ENCODE results near the gene TCTN3. TPM values are rescaled to one million over a fixed set of nuclear protein-coding genes. Genes with fewer than 3 reads are reported as not detected.

The TCTN3 gene
- total and polyA plus RNA-seq, 4 donors: 15.1 to 18.3 (median 17.3) TPM

DNA sequence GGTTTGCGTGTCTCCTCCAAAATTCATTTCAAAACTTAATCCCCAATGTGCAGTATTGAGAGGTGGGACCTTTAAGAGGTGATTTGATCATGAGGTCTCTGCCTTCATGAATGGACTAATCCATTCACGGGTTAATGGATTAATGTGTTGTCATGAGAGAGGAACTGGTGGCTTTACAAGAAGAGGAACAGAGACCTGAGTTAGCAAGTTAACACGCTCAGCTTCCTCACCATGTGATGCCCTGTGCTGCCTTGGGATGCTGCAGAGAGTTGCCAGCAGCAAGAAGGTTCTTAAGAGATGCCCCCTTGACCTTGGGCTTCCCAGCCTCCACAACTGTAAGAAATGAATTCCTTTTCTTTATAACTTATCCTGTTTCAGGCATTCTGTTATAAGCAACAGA, 3.7 kb upstream of the TCTN3 start:
- Histone ChIP-seq H3K9me3 (ENCODE audit: control insufficient read depth in 4 of 4, low read length in 3 of 4) (no peaks in the 10 kb centered on the region), H3K27ac (ENCODE audit: low read depth in 1 of 2, low read length in 2 of 2) (no peak overlapping the region), H3K36me3 (ENCODE audit: control insufficient read depth in 4 of 4, insufficient read depth in 3 of 4, low read depth in 1 of 4, low read length in 3 of 4) (no peaks in the 10 kb centered on the region), H3K4me3 (ENCODE audit: low read depth in 1 of 3, low read length in 3 of 3) (no peak overlapping the region), H3K4me1 (ENCODE audit: control insufficient read depth in 4 of 4, insufficient read depth in 4 of 4, low read length in 3 of 4) (peaks cover 0 to 11% (median 8%) of the 10 kb centered on the region in 4 donors), H3K9ac (ENCODE audit: low read depth in 1 of 2, low read length in 2 of 2) (no peak overlapping the region), H3K27me3 (ENCODE audit: control insufficient read depth in 4 of 4, insufficient read depth in 4 of 4, low read length in 3 of 4) (no peaks in the 10 kb centered on the region)
- 69% methylated on average over 3 of the region's 3 CpGs for WGBS
- no peak for DNase-seq (ENCODE audit: low spot score)
- TF ChIP-seq ATF3 (IDR thresholded peaks at IDR 0.05): no peak
- TF ChIP-seq NR2F2 (IDR thresholded peaks at IDR 0.05): no peak
- TF ChIP-seq, protein P1, sequence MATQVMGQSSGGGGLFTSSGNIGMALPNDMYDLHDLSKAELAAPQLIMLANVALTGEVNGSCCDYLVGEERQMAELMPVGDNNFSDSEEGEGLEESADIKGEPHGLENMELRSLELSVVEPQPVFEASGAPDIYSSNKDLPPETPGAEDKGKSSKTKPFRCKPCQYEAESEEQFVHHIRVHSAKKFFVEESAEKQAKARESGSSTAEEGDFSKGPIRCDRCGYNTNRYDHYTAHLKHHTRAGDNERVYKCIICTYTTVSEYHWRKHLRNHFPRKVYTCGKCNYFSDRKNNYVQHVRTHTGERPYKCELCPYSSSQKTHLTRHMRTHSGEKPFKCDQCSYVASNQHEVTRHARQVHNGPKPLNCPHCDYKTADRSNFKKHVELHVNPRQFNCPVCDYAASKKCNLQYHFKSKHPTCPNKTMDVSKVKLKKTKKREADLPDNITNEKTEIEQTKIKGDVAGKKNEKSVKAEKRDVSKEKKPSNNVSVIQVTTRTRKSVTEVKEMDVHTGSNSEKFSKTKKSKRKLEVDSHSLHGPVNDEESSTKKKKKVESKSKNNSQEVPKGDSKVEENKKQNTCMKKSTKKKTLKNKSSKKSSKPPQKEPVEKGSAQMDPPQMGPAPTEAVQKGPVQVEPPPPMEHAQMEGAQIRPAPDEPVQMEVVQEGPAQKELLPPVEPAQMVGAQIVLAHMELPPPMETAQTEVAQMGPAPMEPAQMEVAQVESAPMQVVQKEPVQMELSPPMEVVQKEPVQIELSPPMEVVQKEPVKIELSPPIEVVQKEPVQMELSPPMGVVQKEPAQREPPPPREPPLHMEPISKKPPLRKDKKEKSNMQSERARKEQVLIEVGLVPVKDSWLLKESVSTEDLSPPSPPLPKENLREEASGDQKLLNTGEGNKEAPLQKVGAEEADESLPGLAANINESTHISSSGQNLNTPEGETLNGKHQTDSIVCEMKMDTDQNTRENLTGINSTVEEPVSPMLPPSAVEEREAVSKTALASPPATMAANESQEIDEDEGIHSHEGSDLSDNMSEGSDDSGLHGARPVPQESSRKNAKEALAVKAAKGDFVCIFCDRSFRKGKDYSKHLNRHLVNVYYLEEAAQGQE (IDR thresholded peaks at IDR 0.05): no peak
- no peak for TF ChIP-seq TAF1 (conservative IDR thresholded peaks at IDR 0.05)
- TF ChIP-seq RXRA (IDR thresholded peaks at IDR 0.05): no peak
- no peak for TF ChIP-seq YY1 (IDR thresholded peaks at IDR 0.05)
- no peak for TF ChIP-seq FOXA1 (IDR thresholded peaks at IDR 0.05)
- no peak for TF ChIP-seq EGR1 (IDR thresholded peaks at IDR 0.05; ENCODE audit: low read depth in 2 of 2)

DNA sequence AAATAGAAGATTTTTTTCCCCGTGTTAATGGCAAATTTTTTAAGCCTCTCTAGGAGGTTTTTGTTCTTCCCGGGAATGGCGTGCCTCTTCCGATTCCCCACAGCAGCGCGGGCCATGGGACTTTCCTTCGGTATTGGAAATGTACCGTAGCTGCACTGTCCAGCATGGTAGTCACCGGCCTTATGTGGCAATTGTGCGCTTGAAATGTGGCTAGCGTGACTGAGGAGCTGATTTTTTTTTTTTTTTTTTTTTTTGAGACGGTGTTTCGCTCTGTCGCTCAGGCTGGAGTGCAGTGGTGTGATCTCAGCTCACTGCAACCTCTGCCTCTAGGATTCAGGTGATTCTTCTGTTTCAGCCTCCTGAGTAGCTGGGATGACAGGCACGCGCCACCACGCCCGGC, 938 bp upstream of the TCTN3 start:
- Histone ChIP-seq H3K4me1 (ENCODE audit: control insufficient read depth in 4 of 4, insufficient read depth in 4 of 4, low read length in 3 of 4) (peaks cover 3 to 15% (median 8%) of the 10 kb centered on the region in 4 donors), H3K9ac (ENCODE audit: low read depth in 1 of 2, low read length in 2 of 2) (no peak overlapping the region), H3K27ac (ENCODE audit: low read depth in 1 of 2, low read length in 2 of 2) (no peak overlapping the region), H3K9me3 (ENCODE audit: control insufficient read depth in 4 of 4, low read length in 3 of 4) (no peaks in the 10 kb centered on the region), H3K36me3 (ENCODE audit: control insufficient read depth in 4 of 4, insufficient read depth in 3 of 4, low read depth in 1 of 4, low read length in 3 of 4) (peaks cover 0 to 9% (median 1%) of the 10 kb centered on the region in 4 donors), H3K4me3 (ENCODE audit: low read depth in 1 of 3, low read length in 3 of 3) (no peak overlapping the region), H3K27me3 (ENCODE audit: control insufficient read depth in 4 of 4, insufficient read depth in 4 of 4, low read length in 3 of 4) (no peaks in the 10 kb centered on the region)
- no peak for DNase-seq (ENCODE audit: low spot score)
- no peak for TF ChIP-seq GABPA (IDR thresholded peaks at IDR 0.05 in 1 of 2, conservative IDR thresholded peaks at IDR 0.05 in 1 of 2)
- no peak for TF ChIP-seq HNF4G (IDR thresholded peaks at IDR 0.05)
- no peak for TF ChIP-seq FOXA1 (IDR thresholded peaks at IDR 0.05)
- no peak for TF ChIP-seq SP1 (IDR thresholded peaks at IDR 0.05)
- no peak for TF ChIP-seq YY1 (IDR thresholded peaks at IDR 0.05)
- no peak for TF ChIP-seq FOXA2 (IDR thresholded peaks at IDR 0.05)
- no peak for TF ChIP-seq RXRA (IDR thresholded peaks at IDR 0.05)
- no peak for TF ChIP-seq EGR1 (IDR thresholded peaks at IDR 0.05; ENCODE audit: low read depth in 2 of 2)
- TF ChIP-seq ATF3 (IDR thresholded peaks at IDR 0.05): no peak
- TF ChIP-seq ZBTB33 (IDR thresholded peaks at IDR 0.05): no peak
- TF ChIP-seq HNF4A (conservative IDR thresholded peaks at IDR 0.05): no peak
- TF ChIP-seq, protein P1 (IDR thresholded peaks at IDR 0.05): no peak
- no peak for TF ChIP-seq NR2F2 (IDR thresholded peaks at IDR 0.05)
- TF ChIP-seq, protein P2, sequence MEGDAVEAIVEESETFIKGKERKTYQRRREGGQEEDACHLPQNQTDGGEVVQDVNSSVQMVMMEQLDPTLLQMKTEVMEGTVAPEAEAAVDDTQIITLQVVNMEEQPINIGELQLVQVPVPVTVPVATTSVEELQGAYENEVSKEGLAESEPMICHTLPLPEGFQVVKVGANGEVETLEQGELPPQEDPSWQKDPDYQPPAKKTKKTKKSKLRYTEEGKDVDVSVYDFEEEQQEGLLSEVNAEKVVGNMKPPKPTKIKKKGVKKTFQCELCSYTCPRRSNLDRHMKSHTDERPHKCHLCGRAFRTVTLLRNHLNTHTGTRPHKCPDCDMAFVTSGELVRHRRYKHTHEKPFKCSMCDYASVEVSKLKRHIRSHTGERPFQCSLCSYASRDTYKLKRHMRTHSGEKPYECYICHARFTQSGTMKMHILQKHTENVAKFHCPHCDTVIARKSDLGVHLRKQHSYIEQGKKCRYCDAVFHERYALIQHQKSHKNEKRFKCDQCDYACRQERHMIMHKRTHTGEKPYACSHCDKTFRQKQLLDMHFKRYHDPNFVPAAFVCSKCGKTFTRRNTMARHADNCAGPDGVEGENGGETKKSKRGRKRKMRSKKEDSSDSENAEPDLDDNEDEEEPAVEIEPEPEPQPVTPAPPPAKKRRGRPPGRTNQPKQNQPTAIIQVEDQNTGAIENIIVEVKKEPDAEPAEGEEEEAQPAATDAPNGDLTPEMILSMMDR (IDR thresholded peaks at IDR 0.05; ENCODE audit: low read depth, low read length, missing input control): no peak
- TF ChIP-seq TAF1 (conservative IDR thresholded peaks at IDR 0.05): no peak
- no peak for TF ChIP-seq RAD21 (IDR thresholded peaks at IDR 0.05)
- no peak for TF ChIP-seq JUND (IDR thresholded peaks at IDR 0.05)
- TF ChIP-seq, protein P3, sequence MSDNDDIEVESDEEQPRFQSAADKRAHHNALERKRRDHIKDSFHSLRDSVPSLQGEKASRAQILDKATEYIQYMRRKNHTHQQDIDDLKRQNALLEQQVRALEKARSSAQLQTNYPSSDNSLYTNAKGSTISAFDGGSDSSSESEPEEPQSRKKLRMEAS (IDR thresholded peaks at IDR 0.05): no peak
- WGBS: 95% methylated on average over 18 of the region's 18 CpGs
